DOHH2 (cell line): Measurements from ENCODE around the gene PSMD3.

Experiments used
- EZH2phosphoT487 ChIP-seq: fragments of 200-600 bp; sonication (generic); IDR thresholded peaks from 2 replicates; pipeline ENCODE4 v1.6.1; 2017; ENCODE audit warnings: borderline replicate concordance, mild to moderate bottlenecking, antibody characterized with exemption, low read length, moderate library complexity, mixed read lengths
- TF ChIP-seq, protein P1 (sequence below): fragments of 200-600 bp; sonication (generic); IDR thresholded peaks from one replicate; pipeline ENCODE4 v1.5.1; 2014; ENCODE audit warnings: antibody characterized with exemption, mild to moderate bottlenecking, low read depth, low read length; ENCODE audit not compliant: poor library complexity, severe bottlenecking

DNA sequence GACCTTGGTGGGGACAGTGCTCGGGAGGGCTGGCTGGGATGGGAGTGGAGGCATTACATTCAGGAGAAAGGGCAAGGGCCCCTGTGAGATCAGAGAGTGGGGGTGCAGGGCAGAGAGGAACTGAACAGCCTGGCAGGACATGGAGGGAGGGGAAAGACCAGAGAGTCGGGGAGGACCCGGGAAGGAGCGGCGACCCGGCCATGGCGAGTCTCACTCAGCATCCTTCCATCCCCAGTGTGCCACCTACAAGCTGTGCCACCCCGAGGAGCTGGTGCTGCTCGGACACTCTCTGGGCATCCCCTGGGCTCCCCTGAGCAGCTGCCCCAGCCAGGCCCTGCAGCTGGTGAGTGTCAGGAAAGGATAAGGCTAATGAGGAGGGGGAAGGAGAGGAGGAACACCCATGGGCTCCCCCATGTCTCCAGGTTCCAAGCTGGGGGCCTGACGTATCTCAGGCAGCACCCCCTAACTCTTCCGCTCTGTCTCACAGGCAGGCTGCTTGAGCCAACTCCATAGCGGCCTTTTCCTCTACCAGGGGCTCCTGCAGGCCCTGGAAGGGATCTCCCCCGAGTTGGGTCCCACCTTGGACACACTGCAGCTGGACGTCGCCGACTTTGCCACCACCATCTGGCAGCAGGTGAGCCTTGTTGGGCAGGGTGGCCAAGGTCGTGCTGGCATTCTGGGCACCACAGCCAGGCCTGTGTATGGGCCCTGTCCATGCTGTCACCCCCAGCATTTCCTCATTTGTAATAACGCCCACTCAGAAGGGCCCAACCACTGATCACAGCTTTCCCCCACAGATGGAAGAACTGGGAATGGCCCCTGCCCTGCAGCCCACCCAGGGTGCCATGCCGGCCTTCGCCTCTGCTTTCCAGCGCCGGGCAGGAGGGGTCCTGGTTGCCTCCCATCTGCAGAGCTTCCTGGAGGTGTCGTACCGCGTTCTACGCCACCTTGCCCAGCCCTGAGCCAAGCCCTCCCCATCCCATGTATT lies 35.7 kb downstream of the PSMD3 start:
- TF ChIP-seq, protein P1, sequence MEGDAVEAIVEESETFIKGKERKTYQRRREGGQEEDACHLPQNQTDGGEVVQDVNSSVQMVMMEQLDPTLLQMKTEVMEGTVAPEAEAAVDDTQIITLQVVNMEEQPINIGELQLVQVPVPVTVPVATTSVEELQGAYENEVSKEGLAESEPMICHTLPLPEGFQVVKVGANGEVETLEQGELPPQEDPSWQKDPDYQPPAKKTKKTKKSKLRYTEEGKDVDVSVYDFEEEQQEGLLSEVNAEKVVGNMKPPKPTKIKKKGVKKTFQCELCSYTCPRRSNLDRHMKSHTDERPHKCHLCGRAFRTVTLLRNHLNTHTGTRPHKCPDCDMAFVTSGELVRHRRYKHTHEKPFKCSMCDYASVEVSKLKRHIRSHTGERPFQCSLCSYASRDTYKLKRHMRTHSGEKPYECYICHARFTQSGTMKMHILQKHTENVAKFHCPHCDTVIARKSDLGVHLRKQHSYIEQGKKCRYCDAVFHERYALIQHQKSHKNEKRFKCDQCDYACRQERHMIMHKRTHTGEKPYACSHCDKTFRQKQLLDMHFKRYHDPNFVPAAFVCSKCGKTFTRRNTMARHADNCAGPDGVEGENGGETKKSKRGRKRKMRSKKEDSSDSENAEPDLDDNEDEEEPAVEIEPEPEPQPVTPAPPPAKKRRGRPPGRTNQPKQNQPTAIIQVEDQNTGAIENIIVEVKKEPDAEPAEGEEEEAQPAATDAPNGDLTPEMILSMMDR: no peak
- TF ChIP-seq EZH2phosphoT487: no peak
